ENCODE measurements around the gene POMT1.
"Not testable (repeated sequence)": the region's sequence is repeated elsewhere in the genome, so short reads cannot be mapped to it uniquely, and the experiment has no call there.

GRCh38 chr9:131549186-131549585 is 46.5 kb downstream of the POMT1 start:
- not testable (repeated sequence) for TF ChIP-seq POLR2AphosphoS5, POLR2A (IDR thresholded peaks at IDR 0.05)
- TF ChIP-seq, protein P1, sequence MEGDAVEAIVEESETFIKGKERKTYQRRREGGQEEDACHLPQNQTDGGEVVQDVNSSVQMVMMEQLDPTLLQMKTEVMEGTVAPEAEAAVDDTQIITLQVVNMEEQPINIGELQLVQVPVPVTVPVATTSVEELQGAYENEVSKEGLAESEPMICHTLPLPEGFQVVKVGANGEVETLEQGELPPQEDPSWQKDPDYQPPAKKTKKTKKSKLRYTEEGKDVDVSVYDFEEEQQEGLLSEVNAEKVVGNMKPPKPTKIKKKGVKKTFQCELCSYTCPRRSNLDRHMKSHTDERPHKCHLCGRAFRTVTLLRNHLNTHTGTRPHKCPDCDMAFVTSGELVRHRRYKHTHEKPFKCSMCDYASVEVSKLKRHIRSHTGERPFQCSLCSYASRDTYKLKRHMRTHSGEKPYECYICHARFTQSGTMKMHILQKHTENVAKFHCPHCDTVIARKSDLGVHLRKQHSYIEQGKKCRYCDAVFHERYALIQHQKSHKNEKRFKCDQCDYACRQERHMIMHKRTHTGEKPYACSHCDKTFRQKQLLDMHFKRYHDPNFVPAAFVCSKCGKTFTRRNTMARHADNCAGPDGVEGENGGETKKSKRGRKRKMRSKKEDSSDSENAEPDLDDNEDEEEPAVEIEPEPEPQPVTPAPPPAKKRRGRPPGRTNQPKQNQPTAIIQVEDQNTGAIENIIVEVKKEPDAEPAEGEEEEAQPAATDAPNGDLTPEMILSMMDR (IDR thresholded peaks at IDR 0.05), result not testable (repeated sequence)
